Measurements from ENCODE around the gene PLEKHA1. TPM values are rescaled to one million over a fixed set of nuclear protein-coding genes. Genes with fewer than 3 reads are reported as not detected.

The PLEKHA1 gene
- total RNA-seq, 1 experiment from 2014 or later: 18.9 TPM

GRCh38 chr10:122374859-122375678, 561 bp downstream of the PLEKHA1 start:
- TF ChIP-seq EZH2 (IDR thresholded peaks at IDR 0.05; ENCODE audit: borderline replicate concordance, low read depth, low read length, poor library complexity, severe bottlenecking): no peak
- no peak for TF ChIP-seq CTCF (conservative IDR thresholded peaks at IDR 0.05; ENCODE audit: low read depth, low read length)
- intact Hi-C loops (cut with micrococcal nuclease; ENCODE audit: unreplicated experiment): no loop called here
- ChIA-PET CTCF (interaction anchor here (1.9 kb wide), 1 partner anchor 76 kb away, joined by 10 read pairs; no protein-coding TSS in a partner anchor), POLR2A (ENCODE audit: low non-redundant PET) (no interaction called here)
- H3K27me3 ChIP-seq (replicated peaks; ENCODE audit: insufficient read depth, low read depth, low read length, poor library complexity): peaks cover 19% of the 10 kb centered on the region
- DNase-seq (ENCODE audit: low spot score): peak; percentile 60
- H3K9me3 ChIP-seq (ENCODE audit: low read depth, low read length, poor library complexity, severe bottlenecking): no peaks in the 10 kb centered on the region
- H3K27ac ChIP-seq (ENCODE audit: low read depth, low read length, poor library complexity, severe bottlenecking): peak overlapping the region; percentile 79
- no TSS peak for BruUV-seq (replicated peaks)
- H3K4me3 ChIP-seq (ENCODE audit: low read depth, low read length, poor library complexity, severe bottlenecking): peak overlapping the region; percentile 67
- peaks cover 9% of the 10 kb centered on the region for H3K4me1 ChIP-seq (ENCODE audit: insufficient read depth, low read length, poor library complexity, severe bottlenecking)
- no peaks in the 10 kb centered on the region for H3K36me3 ChIP-seq (ENCODE audit: insufficient read depth, low read length, poor library complexity, severe bottlenecking)

GRCh38 chr10:122375679-122376160, 1.2 kb downstream of the PLEKHA1 start:
- H3K27me3 ChIP-seq (replicated peaks; ENCODE audit: insufficient read depth, low read depth, low read length, poor library complexity): peaks cover 14% of the 10 kb centered on the region
- no peaks in the 10 kb centered on the region for H3K9me3 ChIP-seq (ENCODE audit: low read depth, low read length, poor library complexity, severe bottlenecking)
- peak overlapping the region; percentile 67 for H3K4me3 ChIP-seq (ENCODE audit: low read depth, low read length, poor library complexity, severe bottlenecking)
- no peak for TF ChIP-seq CTCF (conservative IDR thresholded peaks at IDR 0.05; ENCODE audit: low read depth, low read length)
- ChIA-PET CTCF (no interaction called here), POLR2A (ENCODE audit: low non-redundant PET) (no interaction called here)
- no peak for DNase-seq (ENCODE audit: low spot score)
- intact Hi-C loops (cut with micrococcal nuclease; ENCODE audit: unreplicated experiment): no loop called here
- TSS peak; percentile 32 for BruUV-seq (replicated peaks)
- H3K27ac ChIP-seq (ENCODE audit: low read depth, low read length, poor library complexity, severe bottlenecking): peak overlapping the region; percentile 79
- no peaks in the 10 kb centered on the region for H3K36me3 ChIP-seq (ENCODE audit: insufficient read depth, low read length, poor library complexity, severe bottlenecking)
- peaks cover 9% of the 10 kb centered on the region for H3K4me1 ChIP-seq (ENCODE audit: insufficient read depth, low read length, poor library complexity, severe bottlenecking)

GRCh38 chr10:122376364-122376961, 2.0 kb downstream of the PLEKHA1 start:
- DNase-seq (ENCODE audit: low spot score): no peak
- no TSS peak for BruUV-seq (replicated peaks)
- Histone ChIP-seq H3K36me3 (ENCODE audit: insufficient read depth, low read length, poor library complexity, severe bottlenecking) (no peaks in the 10 kb centered on the region), H3K27ac (ENCODE audit: low read depth, low read length, poor library complexity, severe bottlenecking) (no peak overlapping the region), H3K9me3 (ENCODE audit: low read depth, low read length, poor library complexity, severe bottlenecking) (no peaks in the 10 kb centered on the region), H3K27me3 (replicated peaks; ENCODE audit: insufficient read depth, low read depth, low read length, poor library complexity) (peaks cover 7% of the 10 kb centered on the region), H3K4me3 (ENCODE audit: low read depth, low read length, poor library complexity, severe bottlenecking) (no peak overlapping the region), H3K4me1 (ENCODE audit: insufficient read depth, low read length, poor library complexity, severe bottlenecking) (peaks cover 9% of the 10 kb centered on the region)
- intact Hi-C loops (cut with micrococcal nuclease; ENCODE audit: unreplicated experiment): no loop called here
- CTCF ChIA-PET: no interaction called here
- POLR2A ChIA-PET (ENCODE audit: low non-redundant PET): no interaction called here
- no peak for TF ChIP-seq EZH2 (IDR thresholded peaks at IDR 0.05; ENCODE audit: borderline replicate concordance, low read depth, low read length, poor library complexity, severe bottlenecking)
- TF ChIP-seq CTCF (conservative IDR thresholded peaks at IDR 0.05; ENCODE audit: low read depth, low read length): no peak

All from A673 (cell line).